SK-N-MC (cell line): Measurements from ENCODE around the gene ATCAY.

Experiments
- EZH2 ChIP-seq: fragments of 200-600 bp; sonication (generic); IDR thresholded peaks from one replicate; pipeline ENCODE4 v1.6.1; 2017; ENCODE audit warnings: antibody characterized with exemption
- POLR2AphosphoS5 ChIP-seq: IDR thresholded peaks from 2 replicates; pipeline ENCODE4 v1.6.1; 2012; ENCODE audit warnings: mild to moderate bottlenecking, low read depth, low read length, borderline replicate concordance

- no peak for TF ChIP-seq EZH2
- no peak for TF ChIP-seq POLR2AphosphoS5
Observed at GRCh38 chr19:3975144-3975543, 94.7 kb downstream of the ATCAY start.
